Endothelial cell (in vitro differentiated cells): ENCODE measurements around the gene CTDSPL. TPM values are rescaled to one million over a fixed set of nuclear protein-coding genes. Genes with fewer than 3 reads are reported as not detected.

Experiments used
- DNase-seq: peaks from one replicate; pipeline ENCODE4 v3.0.0; 2021; ENCODE audit warnings: low spot score
- H3K27ac Mint-ChIP-seq: one replicate; pipeline ENCODE4 v1.8.0; 2021; ENCODE audit warnings: mixed read lengths, inconsistent platforms; ENCODE audit not compliant: unreplicated experiment
- H3K27me3 Mint-ChIP-seq: one replicate; pipeline ENCODE4 v1.8.0; 2021; ENCODE audit warnings: mild to moderate bottlenecking, moderate library complexity, mixed read lengths, inconsistent platforms; ENCODE audit not compliant: unreplicated experiment
- H3K36me3 Mint-ChIP-seq: one replicate; pipeline ENCODE4 v1.8.0; 2021; ENCODE audit warnings: mild to moderate bottlenecking, low read depth, mixed read lengths, inconsistent platforms; ENCODE audit not compliant: unreplicated experiment
- H3K4me1 Mint-ChIP-seq: one replicate; pipeline ENCODE4 v1.8.0; 2021; ENCODE audit warnings: mild to moderate bottlenecking, mixed read lengths, inconsistent platforms; ENCODE audit not compliant: unreplicated experiment
- H3K4me3 Mint-ChIP-seq: one replicate; pipeline ENCODE4 v1.8.0; 2021; ENCODE audit warnings: mild to moderate bottlenecking, mixed read lengths, inconsistent platforms; ENCODE audit not compliant: unreplicated experiment
- H3K9me3 Mint-ChIP-seq: one replicate; pipeline ENCODE4 v1.8.0; 2021; ENCODE audit warnings: mixed read lengths, inconsistent platforms; ENCODE audit not compliant: unreplicated experiment
- total RNA-seq: library from RNA; stranded (reverse); fragmentation: NEBNext Ultra II Directional; extraction: Animal tissue kit (Norgen Biotek cat#: 25700); gene quantifications from one replicate; pipeline ENCODE4 v1.2.1, GENCODE V29; 2021; ENCODE audit not compliant: unreplicated experiment
- TF ChIP-seq, protein P1 (sequence below): fragments of 200-600 bp; sonication (generic); IDR thresholded peaks from one replicate; pipeline ENCODE4 v1.5.0; 2021; ENCODE audit warnings: antibody characterized with exemption; ENCODE audit not compliant: unreplicated experiment

CTDSPL gene
- total RNA-seq, 1 donor from 2014 or later: 71.4 TPM

DNA sequence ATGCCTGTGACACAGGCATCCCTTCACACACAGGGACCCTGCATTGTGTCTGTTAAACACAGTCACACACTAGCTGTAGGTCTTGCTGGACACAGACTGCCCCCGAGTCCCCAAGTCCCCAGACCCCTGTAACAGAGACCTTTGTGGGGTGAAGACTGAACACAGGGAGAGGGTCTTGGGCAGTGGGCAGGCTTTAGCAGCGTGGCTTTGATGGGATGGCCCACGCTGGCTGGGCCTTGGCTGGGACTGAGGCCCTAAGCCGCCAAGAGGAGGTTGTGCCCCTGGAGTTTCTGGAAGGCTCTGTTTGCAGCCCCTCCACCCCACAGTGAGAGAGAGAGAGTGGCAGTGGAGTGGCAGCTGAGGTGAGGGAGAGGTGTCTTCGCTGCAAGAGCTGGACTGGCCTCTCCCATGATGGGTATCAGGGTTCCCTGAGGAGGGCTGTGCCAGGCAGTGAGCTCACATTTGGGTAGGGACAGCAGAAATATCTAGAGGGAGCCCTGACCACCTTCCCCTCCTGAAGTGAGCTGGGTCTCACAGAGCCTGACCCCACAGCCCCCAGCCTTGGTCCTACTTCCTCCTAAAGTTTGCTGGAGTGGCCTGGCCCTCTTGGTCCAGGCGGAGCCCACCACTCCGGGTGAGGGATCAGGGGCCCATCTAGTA, 128.3 kb downstream of the CTDSPL start:
- H3K27me3 Mint-ChIP-seq: peaks cover 12% of the 10 kb centered on the region
- no peak overlapping the region for H3K4me3 Mint-ChIP-seq
- TF ChIP-seq, protein P1, sequence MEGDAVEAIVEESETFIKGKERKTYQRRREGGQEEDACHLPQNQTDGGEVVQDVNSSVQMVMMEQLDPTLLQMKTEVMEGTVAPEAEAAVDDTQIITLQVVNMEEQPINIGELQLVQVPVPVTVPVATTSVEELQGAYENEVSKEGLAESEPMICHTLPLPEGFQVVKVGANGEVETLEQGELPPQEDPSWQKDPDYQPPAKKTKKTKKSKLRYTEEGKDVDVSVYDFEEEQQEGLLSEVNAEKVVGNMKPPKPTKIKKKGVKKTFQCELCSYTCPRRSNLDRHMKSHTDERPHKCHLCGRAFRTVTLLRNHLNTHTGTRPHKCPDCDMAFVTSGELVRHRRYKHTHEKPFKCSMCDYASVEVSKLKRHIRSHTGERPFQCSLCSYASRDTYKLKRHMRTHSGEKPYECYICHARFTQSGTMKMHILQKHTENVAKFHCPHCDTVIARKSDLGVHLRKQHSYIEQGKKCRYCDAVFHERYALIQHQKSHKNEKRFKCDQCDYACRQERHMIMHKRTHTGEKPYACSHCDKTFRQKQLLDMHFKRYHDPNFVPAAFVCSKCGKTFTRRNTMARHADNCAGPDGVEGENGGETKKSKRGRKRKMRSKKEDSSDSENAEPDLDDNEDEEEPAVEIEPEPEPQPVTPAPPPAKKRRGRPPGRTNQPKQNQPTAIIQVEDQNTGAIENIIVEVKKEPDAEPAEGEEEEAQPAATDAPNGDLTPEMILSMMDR: no peak
- H3K27ac Mint-ChIP-seq: no peak overlapping the region
- peaks cover 4% of the 10 kb centered on the region for H3K36me3 Mint-ChIP-seq
- no peaks in the 10 kb centered on the region for H3K9me3 Mint-ChIP-seq
- H3K4me1 Mint-ChIP-seq: peaks cover 36% of the 10 kb centered on the region
- no peak for DNase-seq

DNA sequence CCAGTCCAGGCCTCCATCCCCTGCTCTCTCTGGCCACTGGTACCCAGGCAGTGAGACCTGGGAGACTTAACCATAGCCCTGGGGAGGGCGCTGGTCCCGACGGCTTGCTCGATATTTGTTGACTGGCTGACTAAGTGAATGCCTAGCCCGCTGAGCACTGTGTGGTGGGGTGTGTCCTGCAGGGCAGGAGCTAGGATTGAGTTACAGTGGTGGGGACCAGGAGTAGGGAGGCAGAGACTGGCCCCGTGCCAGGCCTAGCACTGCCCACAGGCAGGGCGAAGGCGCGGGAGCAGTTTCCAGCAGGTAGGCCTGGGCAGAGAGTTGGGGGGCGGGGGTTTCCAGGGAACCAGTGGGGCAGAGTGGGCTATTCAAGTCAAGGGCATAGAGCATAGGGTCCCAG, 128.8 kb downstream of the CTDSPL start, which contains the start of gene VILL:
Gene VILL (plus strand): TSS at position 260 of the 400 bp plus-strand sequence. CDS start 2,887 bp downstream, outside the sequence.
- Mint-ChIP-seq H3K9me3 (no peaks in the 10 kb centered on the region), H3K27ac (no peak within 1 kb of the TSS), H3K36me3 (no peaks in the 10 kb centered on the region), H3K27me3 (peaks cover 12% of the 10 kb centered on the region), H3K4me3 (no peak within 1 kb of the TSS), H3K4me1 (peaks cover 37% of the 10 kb centered on the region)
- TF ChIP-seq, protein P1: no peak
- DNase-seq: no peak

DNA sequence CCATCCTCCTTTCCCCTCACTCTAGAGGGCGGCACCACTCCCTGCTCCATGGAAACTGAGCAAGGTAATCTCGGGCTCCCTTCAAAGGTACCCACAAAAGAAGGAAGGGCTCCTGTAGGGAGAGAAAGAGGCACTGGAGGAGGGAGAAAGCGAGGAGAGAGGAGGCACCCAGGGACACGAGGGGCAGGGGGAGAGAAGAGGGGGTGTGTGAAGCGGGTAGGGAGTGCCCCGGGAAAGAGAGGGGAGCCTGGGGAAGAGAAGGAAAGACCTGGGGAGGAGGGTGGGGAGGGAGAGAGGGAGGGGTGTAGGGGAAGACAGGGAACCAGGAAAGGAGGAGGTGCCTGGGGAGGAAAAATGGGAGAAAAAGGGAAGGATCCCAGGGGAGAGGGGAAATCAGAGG, 129.4 kb downstream of the CTDSPL start:
- Mint-ChIP-seq H3K27me3 (peaks cover 12% of the 10 kb centered on the region), H3K9me3 (no peaks in the 10 kb centered on the region), H3K4me3 (no peak overlapping the region), H3K27ac (no peak overlapping the region), H3K36me3 (no peaks in the 10 kb centered on the region), H3K4me1 (peaks cover 34% of the 10 kb centered on the region)
- no peak for DNase-seq
- TF ChIP-seq, protein P1: no peak

DNA sequence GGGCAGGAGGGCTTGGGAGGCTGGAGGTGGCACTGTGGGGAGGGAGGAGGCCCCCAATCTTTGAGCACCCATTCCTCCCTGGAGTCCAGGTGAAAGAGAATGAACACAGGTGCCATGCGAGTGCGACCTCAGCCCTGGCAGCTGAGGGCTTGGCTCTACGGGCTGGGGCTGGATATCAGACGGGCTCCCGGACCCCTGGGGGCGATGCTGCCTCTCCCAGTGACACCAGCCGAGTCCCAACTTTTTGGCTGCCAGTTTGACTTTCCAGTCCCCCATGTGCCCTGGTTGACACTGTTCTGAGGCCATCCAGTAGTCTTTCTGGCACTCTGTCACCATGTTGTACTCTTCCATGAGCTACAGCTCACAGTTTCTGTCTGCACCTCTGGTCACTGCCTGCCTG, 130.1 kb downstream of the CTDSPL start:
- Mint-ChIP-seq H3K36me3 (peaks cover 6% of the 10 kb centered on the region), H3K27ac (no peak overlapping the region), H3K9me3 (no peaks in the 10 kb centered on the region), H3K27me3 (peaks cover 16% of the 10 kb centered on the region), H3K4me1 (peaks cover 34% of the 10 kb centered on the region), H3K4me3 (no peak overlapping the region)
- TF ChIP-seq, protein P1: no peak
- DNase-seq: no peak

DNA sequence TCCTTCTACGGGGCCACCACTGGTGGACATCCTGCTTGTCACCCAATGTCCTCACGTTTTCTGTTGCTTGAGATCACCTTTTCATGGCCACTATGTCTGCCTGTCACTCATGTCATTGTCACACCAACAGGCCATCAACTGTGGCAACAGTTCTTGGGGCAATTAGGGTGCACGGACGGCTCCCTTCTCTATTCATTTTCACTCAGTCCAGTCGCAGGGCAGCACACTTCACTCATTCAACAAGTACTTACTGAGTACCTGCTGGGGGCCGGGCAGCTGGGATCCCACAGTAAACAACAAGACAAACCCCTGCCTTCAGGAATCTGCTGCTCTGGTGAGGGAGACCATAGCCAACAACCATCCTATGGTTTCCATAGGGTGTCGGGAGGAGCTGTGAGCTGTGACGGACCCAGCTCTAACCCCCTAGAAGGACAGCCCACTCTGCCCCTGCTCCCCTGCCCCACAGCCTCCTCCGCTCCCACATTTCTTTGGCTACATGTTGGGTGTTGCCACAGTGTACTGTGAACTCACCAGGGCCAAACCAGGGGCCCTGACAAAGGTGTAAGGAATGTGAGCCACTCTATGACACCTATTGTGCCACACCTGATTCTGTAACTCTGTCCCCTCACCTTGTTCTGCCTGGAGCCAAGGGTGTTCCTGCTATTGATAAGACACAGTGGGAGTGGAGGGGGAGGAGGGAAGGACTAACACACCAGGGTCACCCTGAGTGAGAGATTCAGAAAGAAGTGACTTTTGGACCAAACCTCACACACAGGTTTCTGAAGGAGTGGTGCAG, 130.8 kb downstream of the CTDSPL start:
- H3K4me3 Mint-ChIP-seq: no peak overlapping the region
- no peaks in the 10 kb centered on the region for H3K9me3 Mint-ChIP-seq
- no peak for DNase-seq

More for the DNA sequence above, 130.8 kb downstream of the CTDSPL start:
- Mint-ChIP-seq H3K4me1 (peaks cover 32% of the 10 kb centered on the region), H3K27ac (no peak overlapping the region), H3K36me3 (peaks cover 8% of the 10 kb centered on the region), H3K27me3 (peaks cover 18% of the 10 kb centered on the region)
- TF ChIP-seq, protein P1: no peak
